HEK293 (cell line): ENCODE results near the gene GHRL.
A peak's percentile ranks its signal among the peaks of the same experiment; 100 is the strongest.
"Not testable (repeated sequence)": the region's sequence is repeated elsewhere in the genome, so short reads cannot be mapped to it uniquely, and the experiment has no call there.

Experiments used
- CTCF ChIA-PET: fragments of 350-600 bp; formaldehyde crosslinking; extraction: SDS; loops from one replicate; lab custom pipeline; 2021; ENCODE audit warnings: antibody characterized with exemption; lab: Yijun Ruan, JAX
- POLR2A ChIA-PET: fragments of 300-600 bp; formaldehyde crosslinking; extraction: SDS; loops from one replicate; lab custom pipeline; 2020; ENCODE audit warnings: antibody characterized with exemption, inconsistent platforms; lab: Yijun Ruan, JAX
- H3K27ac ChIP-seq: fragments of 200-500 bp; sonication (Bioruptor generic); 2 replicates; pipeline ENCODE4 v1.5.1; 2014; ENCODE audit warnings: low read depth, low read length, control low read depth, inconsistent platforms; ENCODE audit errors: extremely low read depth
- H3K36me3 ChIP-seq, 2 experiments: fragments of 200-500 bp in 1 of 2; sonication (Bioruptor generic) in 1 of 2; 1 replicate in 1 of 2; 2 replicates in 1 of 2; pipeline ENCODE4 v1.5.1; 2014 to 2017; ENCODE audit warnings: inconsistent platforms in 2 of 2, low read length in 2 of 2; ENCODE audit not compliant: control insufficient read depth in 2 of 2, insufficient read depth in 1 of 2
- H3K4me1 ChIP-seq: fragments of 200-500 bp; sonication (Bioruptor generic); 2 replicates; pipeline ENCODE4 v1.5.1; 2014; ENCODE audit warnings: mild to moderate bottlenecking, low read length, inconsistent platforms; ENCODE audit not compliant: control insufficient read depth, insufficient read depth
- H3K4me3 ChIP-seq: 2 replicates; pipeline ENCODE4 v1.5.1; 2011; ENCODE audit warnings: low read depth, mild to moderate bottlenecking, control low read depth, low read length, moderate library complexity
- H3K9me3 ChIP-seq: fragments of 200-500 bp; sonication (Bioruptor generic); 2 replicates; pipeline ENCODE4 v1.5.1; 2014; ENCODE audit warnings: low read depth, low read length, inconsistent platforms; ENCODE audit not compliant: control insufficient read depth, insufficient read depth
- GLI2 ChIP-seq: fragments of 450-650 bp; formaldehyde crosslinking; IDR thresholded peaks from 2 replicates; pipeline ENCODE4; 2017; ENCODE audit warnings: missing biosample characterization, missing genetic modification characterization, low read depth, borderline replicate concordance
- HOXC10 ChIP-seq: sonication (generic); formaldehyde crosslinking; IDR thresholded peaks from 2 replicates; pipeline ENCODE4 v1.8.1; 2023; ENCODE audit warnings: mild to moderate bottlenecking, missing genetic modification reagents
- WT1 ChIP-seq: fragments of 450-650 bp; formaldehyde crosslinking; IDR thresholded peaks from 2 replicates; pipeline ENCODE4 v1.5.1; 2016; ENCODE audit warnings: missing biosample characterization, missing genetic modification characterization
- YY1 ChIP-seq: fragments of 450-650 bp; formaldehyde crosslinking; IDR thresholded peaks from 2 replicates; pipeline ENCODE4 v1.5.1; 2018; ENCODE audit warnings: missing biosample characterization, missing genetic modification characterization
- ZFP69B ChIP-seq: fragments of 450-650 bp; formaldehyde crosslinking; IDR thresholded peaks from 2 replicates; pipeline ENCODE4 v1.5.1; 2016; ENCODE audit warnings: missing biosample characterization, missing genetic modification characterization
- ZNF121 ChIP-seq: fragments of 450-650 bp; formaldehyde crosslinking; IDR thresholded peaks from 2 replicates; pipeline ENCODE4 v1.5.1; 2016; ENCODE audit warnings: missing biosample characterization, missing genetic modification characterization
- ZNF211 ChIP-seq: fragments of 450-650 bp; formaldehyde crosslinking; IDR thresholded peaks from 2 replicates; pipeline ENCODE4 v1.5.1; 2016; ENCODE audit warnings: low read depth, missing biosample characterization, missing genetic modification characterization
- ZNF239 ChIP-seq: fragments of 450-650 bp; formaldehyde crosslinking; IDR thresholded peaks from 2 replicates; pipeline ENCODE4 v1.5.1; 2016; ENCODE audit warnings: missing biosample characterization, missing genetic modification characterization
- ZNF354C ChIP-seq: fragments of 450-650 bp; formaldehyde crosslinking; IDR thresholded peaks from 2 replicates; pipeline ENCODE4 v1.5.1; 2016; ENCODE audit warnings: missing biosample characterization, missing genetic modification characterization, low read depth, borderline replicate concordance
- ZNF558 ChIP-seq: fragments of 450-650 bp; formaldehyde crosslinking; IDR thresholded peaks from 2 replicates; pipeline ENCODE4 v1.5.1; 2016; ENCODE audit warnings: missing biosample characterization, missing genetic modification characterization
- ZNF596 ChIP-seq: fragments of 450-650 bp; IDR thresholded peaks from 2 replicates; pipeline ENCODE4 v1.5.0; 2018; ENCODE audit warnings: missing biosample characterization, mild to moderate bottlenecking, missing genetic modification characterization, moderate library complexity
- ZNF600 ChIP-seq: fragments of 450-650 bp; formaldehyde crosslinking; IDR thresholded peaks from 2 replicates; pipeline ENCODE4 v1.5.1; 2016; ENCODE audit warnings: missing biosample characterization, missing genetic modification characterization
- ZNF624 ChIP-seq: fragments of 450-650 bp; formaldehyde crosslinking; IDR thresholded peaks from 2 replicates; pipeline ENCODE4 v1.5.1; 2017; ENCODE audit warnings: missing biosample characterization, missing genetic modification characterization
- ZNF670 ChIP-seq: fragments of 450-650 bp; formaldehyde crosslinking; IDR thresholded peaks from 2 replicates; pipeline ENCODE4 v1.5.1; 2016; ENCODE audit warnings: missing biosample characterization, missing genetic modification characterization, low read depth
- ZNF747 ChIP-seq: fragments of 450-650 bp; formaldehyde crosslinking; IDR thresholded peaks from 2 replicates; pipeline ENCODE4 v1.5.1; 2016; ENCODE audit warnings: missing biosample characterization, missing genetic modification characterization
- ZNF768 ChIP-seq: fragments of 450-650 bp; formaldehyde crosslinking; IDR thresholded peaks from 2 replicates; pipeline ENCODE4 v1.5.1; 2018; ENCODE audit warnings: missing biosample characterization, mild to moderate bottlenecking, missing genetic modification characterization
- ZNF777 ChIP-seq: fragments of 450-650 bp; formaldehyde crosslinking; IDR thresholded peaks from 2 replicates; pipeline ENCODE4 v1.5.1; 2017; ENCODE audit warnings: missing biosample characterization, missing genetic modification characterization, borderline replicate concordance
- ZNF792 ChIP-seq: fragments of 450-650 bp; formaldehyde crosslinking; IDR thresholded peaks from 2 replicates; pipeline ENCODE4 v1.5.1; 2016; ENCODE audit warnings: missing biosample characterization, missing genetic modification characterization
- ZSCAN16 ChIP-seq: fragments of 450-650 bp; formaldehyde crosslinking; IDR thresholded peaks from 2 replicates; pipeline ENCODE4 v1.5.1; 2016; ENCODE audit warnings: missing biosample characterization, missing genetic modification characterization
- ZXDB ChIP-seq: fragments of 450-650 bp; formaldehyde crosslinking; IDR thresholded peaks from 2 replicates; pipeline ENCODE4 v1.5.1; 2016; ENCODE audit warnings: missing biosample characterization, missing genetic modification characterization
- TF ChIP-seq, protein P1 (sequence below): fragments of 450-650 bp; formaldehyde crosslinking; IDR thresholded peaks from 2 replicates; pipeline ENCODE4 v1.5.1; 2016; ENCODE audit warnings: missing biosample characterization, missing genetic modification characterization
- TF ChIP-seq, protein P2 (sequence below): fragments of 450-650 bp; formaldehyde crosslinking; IDR thresholded peaks from 2 replicates; pipeline ENCODE4 v1.5.1; 2016; ENCODE audit warnings: missing biosample characterization, missing genetic modification characterization
- TF ChIP-seq, protein P3 (sequence below): fragments of 450-650 bp; formaldehyde crosslinking; IDR thresholded peaks from 2 replicates; pipeline ENCODE4 v1.5.1; 2016; ENCODE audit warnings: missing biosample characterization, missing genetic modification characterization, borderline replicate concordance
- TF ChIP-seq, protein P4 (sequence below): sonication (generic); formaldehyde crosslinking; IDR thresholded peaks from 2 replicates; pipeline ENCODE4 v1.8.1; 2022; ENCODE audit warnings: mild to moderate bottlenecking, moderate library complexity, missing genetic modification reagents

GHRL gene

DNA sequence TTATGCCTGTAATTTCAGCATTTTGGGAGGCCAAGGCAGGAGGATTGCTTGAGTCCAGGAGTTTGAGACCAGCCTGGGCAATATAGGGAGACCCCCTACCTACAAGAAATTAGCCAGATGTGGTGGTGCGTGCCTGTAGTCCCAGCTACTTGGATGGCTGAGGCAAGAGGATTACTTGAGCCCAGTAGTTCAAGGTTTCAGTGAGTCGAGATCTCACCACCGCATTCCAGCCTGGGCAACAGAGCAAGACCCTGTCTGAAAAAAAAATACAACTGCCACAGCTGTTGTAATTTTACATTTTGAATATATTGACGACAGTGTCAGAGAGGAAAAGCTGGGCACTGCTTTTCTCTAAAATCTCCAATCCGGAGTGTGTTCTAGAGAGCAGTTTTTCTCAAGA, 23.3 kb downstream of the GHRL start:
- CTCF ChIA-PET = no interaction called here
- POLR2A ChIA-PET = no interaction called here

DNA sequence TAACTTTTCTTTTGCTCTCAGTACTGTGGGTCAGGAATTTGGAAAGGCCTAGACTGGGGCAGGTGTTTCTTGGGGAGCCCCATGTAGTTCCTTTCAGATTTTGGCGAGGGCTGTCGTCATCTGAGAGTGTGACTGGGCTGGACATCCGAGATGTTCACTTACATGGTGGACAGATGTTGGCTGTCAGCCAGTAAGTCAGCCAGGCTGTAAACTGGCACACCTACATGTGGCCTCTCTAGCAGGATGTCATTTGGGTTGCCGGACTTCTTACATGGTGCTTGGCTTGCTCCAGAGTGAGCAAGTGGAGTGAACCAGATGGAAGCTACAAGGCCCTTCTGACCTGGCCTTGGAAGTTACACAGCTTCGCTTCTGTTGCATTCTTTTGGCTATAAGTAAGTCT, 23.8 kb downstream of the GHRL start:
- peaks cover 8% of the 10 kb centered on the region; the same call in 1 of the 2 replicates for H3K4me1 ChIP-seq
- POLR2A ChIA-PET = no interaction called here
- H3K36me3 ChIP-seq = peaks cover 36 to 66% of the 10 kb centered on the region in 2 experiments
- H3K9me3 ChIP-seq = no peaks in the 10 kb centered on the region
- TF ChIP-seq ZNF354C (tag by site-specific recombination) = no peak
- TF ChIP-seq ZSCAN16 = no peak
- TF ChIP-seq ZNF558 (tag by site-specific recombination) = no peak
- TF ChIP-seq, protein P1, sequence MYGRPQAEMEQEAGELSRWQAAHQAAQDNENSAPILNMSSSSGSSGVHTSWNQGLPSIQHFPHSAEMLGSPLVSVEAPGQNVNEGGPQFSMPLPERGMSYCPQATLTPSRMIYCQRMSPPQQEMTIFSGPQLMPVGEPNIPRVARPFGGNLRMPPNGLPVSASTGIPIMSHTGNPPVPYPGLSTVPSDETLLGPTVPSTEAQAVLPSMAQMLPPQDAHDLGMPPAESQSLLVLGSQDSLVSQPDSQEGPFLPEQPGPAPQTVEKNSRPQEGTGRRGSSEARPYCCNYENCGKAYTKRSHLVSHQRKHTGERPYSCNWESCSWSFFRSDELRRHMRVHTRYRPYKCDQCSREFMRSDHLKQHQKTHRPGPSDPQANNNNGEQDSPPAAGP (tag by site-specific recombination) = no peak
- no peak for TF ChIP-seq YY1 (tag by site-specific recombination)
- TF ChIP-seq ZXDB (tag by site-specific recombination) = no peak
- no peak for TF ChIP-seq ZNF211 (tag by site-specific recombination)
- no peak for TF ChIP-seq ZNF239 (tag by site-specific recombination)
- no peak for TF ChIP-seq GLI2 (tag by site-specific recombination)
- TF ChIP-seq, protein P2, sequence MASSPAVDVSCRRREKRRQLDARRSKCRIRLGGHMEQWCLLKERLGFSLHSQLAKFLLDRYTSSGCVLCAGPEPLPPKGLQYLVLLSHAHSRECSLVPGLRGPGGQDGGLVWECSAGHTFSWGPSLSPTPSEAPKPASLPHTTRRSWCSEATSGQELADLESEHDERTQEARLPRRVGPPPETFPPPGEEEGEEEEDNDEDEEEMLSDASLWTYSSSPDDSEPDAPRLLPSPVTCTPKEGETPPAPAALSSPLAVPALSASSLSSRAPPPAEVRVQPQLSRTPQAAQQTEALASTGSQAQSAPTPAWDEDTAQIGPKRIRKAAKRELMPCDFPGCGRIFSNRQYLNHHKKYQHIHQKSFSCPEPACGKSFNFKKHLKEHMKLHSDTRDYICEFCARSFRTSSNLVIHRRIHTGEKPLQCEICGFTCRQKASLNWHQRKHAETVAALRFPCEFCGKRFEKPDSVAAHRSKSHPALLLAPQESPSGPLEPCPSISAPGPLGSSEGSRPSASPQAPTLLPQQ = no peak
- TF ChIP-seq ZNF768 (tag by site-specific recombination) = no peak
- H3K27ac ChIP-seq = no peak overlapping the region
- no peak overlapping the region for H3K4me3 ChIP-seq
- CTCF ChIA-PET = no interaction called here

More for the DNA sequence above, 23.3 kb downstream of the GHRL start:
- Histone ChIP-seq H3K4me1 (peaks cover 13% of the 10 kb centered on the region), H3K9me3 (no peaks in the 10 kb centered on the region), H3K36me3 (peaks cover 36 to 62% of the 10 kb centered on the region in 2 experiments), H3K27ac (no peak overlapping the region)
- no peak for TF ChIP-seq ZNF670 (tag by site-specific recombination)
- no peak for TF ChIP-seq ZNF624 (tag by site-specific recombination)
- TF ChIP-seq ZNF121 (tag by site-specific recombination) = peak; percentile 79
- TF ChIP-seq ZNF596 (tag by site-specific recombination) = no peak
- TF ChIP-seq, all 188 proteins: peak for 1
- no peak overlapping the region for H3K4me3 ChIP-seq

DNA sequence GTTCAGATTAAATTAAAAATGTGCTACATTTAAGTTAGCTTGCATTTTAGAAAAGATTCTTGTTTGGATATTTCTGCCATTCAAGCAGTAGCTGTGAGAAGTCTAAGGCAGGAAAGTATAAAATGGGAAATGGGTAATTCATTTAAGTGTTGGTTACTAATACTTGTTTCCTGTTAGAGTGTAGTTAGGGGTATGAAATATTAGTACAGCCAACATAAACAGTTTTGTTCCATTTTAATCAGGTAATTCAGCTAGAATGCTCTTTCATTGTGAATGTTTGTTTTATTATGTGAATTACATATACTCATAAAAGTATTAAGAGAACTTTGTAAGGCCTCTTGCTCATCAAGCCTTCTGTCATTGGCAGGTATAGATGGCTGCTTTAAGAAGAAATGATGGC, 24.6 kb downstream of the GHRL start:
- Histone ChIP-seq H3K4me1 (peaks cover 5% of the 10 kb centered on the region; the same call in 1 of the 2 replicates), H3K9me3 (no peaks in the 10 kb centered on the region), H3K36me3 (peaks cover 36 to 67% of the 10 kb centered on the region in 2 experiments), H3K4me3 (no peak overlapping the region), H3K27ac (no peak overlapping the region)
- ChIA-PET POLR2A (no interaction called here), CTCF (no interaction called here)
- TF ChIP-seq, protein P3, sequence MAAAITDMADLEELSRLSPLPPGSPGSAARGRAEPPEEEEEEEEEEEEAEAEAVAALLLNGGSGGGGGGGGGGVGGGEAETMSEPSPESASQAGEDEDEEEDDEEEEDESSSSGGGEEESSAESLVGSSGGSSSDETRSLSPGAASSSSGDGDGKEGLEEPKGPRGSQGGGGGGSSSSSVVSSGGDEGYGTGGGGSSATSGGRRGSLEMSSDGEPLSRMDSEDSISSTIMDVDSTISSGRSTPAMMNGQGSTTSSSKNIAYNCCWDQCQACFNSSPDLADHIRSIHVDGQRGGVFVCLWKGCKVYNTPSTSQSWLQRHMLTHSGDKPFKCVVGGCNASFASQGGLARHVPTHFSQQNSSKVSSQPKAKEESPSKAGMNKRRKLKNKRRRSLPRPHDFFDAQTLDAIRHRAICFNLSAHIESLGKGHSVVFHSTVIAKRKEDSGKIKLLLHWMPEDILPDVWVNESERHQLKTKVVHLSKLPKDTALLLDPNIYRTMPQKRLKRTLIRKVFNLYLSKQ = no peak
- TF ChIP-seq WT1 (tag by site-specific recombination) = no peak
- TF ChIP-seq ZNF600 (tag by site-specific recombination) = no peak
- TF ChIP-seq ZNF747 = no peak
- TF ChIP-seq HOXC10 (CRISPR knock-in tag) = no peak
- no peak for TF ChIP-seq ZFP69B
- no peak for TF ChIP-seq ZNF792 (tag by site-specific recombination)
- no peak for TF ChIP-seq ZNF777 (tag by site-specific recombination)
- TF ChIP-seq, protein P4, sequence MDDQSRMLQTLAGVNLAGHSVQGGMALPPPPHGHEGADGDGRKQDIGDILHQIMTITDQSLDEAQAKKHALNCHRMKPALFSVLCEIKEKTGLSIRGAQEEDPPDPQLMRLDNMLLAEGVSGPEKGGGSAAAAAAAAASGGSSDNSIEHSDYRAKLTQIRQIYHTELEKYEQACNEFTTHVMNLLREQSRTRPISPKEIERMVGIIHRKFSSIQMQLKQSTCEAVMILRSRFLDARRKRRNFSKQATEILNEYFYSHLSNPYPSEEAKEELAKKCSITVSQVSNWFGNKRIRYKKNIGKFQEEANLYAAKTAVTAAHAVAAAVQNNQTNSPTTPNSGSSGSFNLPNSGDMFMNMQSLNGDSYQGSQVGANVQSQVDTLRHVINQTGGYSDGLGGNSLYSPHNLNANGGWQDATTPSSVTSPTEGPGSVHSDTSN = no peak

DNA sequence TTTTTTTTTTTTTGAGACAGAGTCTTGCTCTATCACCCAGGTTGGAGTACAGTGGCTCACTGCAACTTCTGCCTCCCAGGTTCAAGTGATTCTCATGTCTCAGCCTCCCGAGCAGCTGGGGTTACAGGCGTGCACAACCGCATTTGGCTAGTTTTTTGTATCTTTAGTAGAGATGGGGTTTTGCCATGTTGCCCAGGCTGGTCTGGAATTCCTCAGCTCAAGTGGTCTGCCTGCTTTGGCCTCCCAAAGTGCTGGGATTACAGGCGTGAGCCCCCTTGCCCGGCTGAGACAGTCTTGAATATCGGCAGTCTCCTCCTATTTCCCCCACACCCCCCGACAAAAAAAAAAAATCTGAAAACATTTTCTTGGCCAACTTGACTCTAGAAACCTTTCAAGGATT, 25.8 kb downstream of the GHRL start:
- CTCF ChIA-PET, H3K27ac ChIP-seq, H3K4me1 ChIP-seq, POLR2A ChIA-PET, H3K9me3 ChIP-seq, H3K4me3 ChIP-seq: not testable (repeated sequence)
- H3K36me3 ChIP-seq = peaks cover 39 to 73% of the 10 kb centered on the region in 2 experiments
